ENCODE measurements around the gene ACLY. TPM values are rescaled to one million over a fixed set of nuclear protein-coding genes. Genes with fewer than 3 reads are reported as not detected.
A peak's percentile ranks its signal among the peaks of the same experiment; 100 is the strongest.

The ACLY gene
- total and polyA plus RNA-seq, 2 donors (not counting 1 experiment from before 2014, with no cell fraction given): 40.2 to 91.5 TPM

DNA sequence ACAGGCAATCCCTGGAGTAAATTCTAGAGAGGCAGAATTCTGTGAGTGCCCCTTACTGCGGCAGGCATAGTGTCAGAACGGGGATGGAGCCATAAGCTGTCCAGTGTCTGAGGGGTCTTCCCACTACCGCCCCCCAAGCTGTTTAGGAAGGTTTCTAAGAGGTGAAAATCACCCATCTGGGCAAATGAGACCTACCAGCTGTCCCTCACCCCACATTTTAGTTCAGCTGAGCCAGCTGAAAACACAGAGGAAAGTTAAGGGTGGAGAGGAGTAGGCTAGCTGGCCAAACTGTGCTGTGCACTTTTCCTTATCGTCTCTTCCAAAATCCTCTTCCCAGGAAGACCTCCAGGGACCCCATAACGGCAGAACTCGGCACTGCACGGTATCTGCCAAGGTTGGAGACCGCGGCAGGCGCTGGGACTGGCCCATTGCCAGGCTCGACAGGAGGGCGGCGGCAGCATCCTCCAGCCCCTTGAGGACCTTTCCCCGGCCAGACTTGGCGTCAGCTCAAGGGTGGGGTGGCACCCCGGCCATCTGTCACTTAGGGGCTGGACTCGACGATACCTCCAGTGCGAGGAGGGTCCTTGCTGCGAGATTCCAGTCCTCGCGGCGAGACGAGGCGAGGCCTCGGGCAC, 955 bp downstream of the ACLY start:
- WGBS (ENCODE audit: insufficient coverage): 4% methylated on average over 24 of the region's 26 CpGs
- no peaks in the 10 kb centered on the region for H3K9me3 ChIP-seq (ENCODE audit: control extremely low read depth in 1 of 3, control insufficient read depth in 2 of 3, insufficient read depth in 1 of 3, low read length in 2 of 3)
- Mint-ChIP-seq H3K4me3 (peak overlapping the region; percentile 91), H3K27me3 (no peaks in the 10 kb centered on the region), H3K27ac (peak overlapping the region; percentile 26), H3K9me3 (ENCODE audit: insufficient read depth) (no peaks in the 10 kb centered on the region), H3K4me1 (peaks cover 40% of the 10 kb centered on the region)
- DNase-seq (no peak), ATAC-seq (ENCODE audit: low read depth) (no peak)
- peak overlapping the region; percentile 98 for H3K9ac ChIP-seq (ENCODE audit: low read length)
- H4K20me1 ChIP-seq (ENCODE audit: control insufficient read depth, insufficient read depth, low read length, poor library complexity, severe bottlenecking): peaks cover 47% of the 10 kb centered on the region
- POLR2A ChIA-PET: interaction anchor here (0.8 to 1.5 kb wide), 2 partner anchors 12 to 14 kb away, joined by 3 to 16 read pairs; partner anchors contain the start of gene ODAD4
- peak overlapping the region; percentile 98 for H3K4me2 ChIP-seq (replicated peaks; ENCODE audit: low read depth, low read length, poor library complexity, severe bottlenecking)
- peaks cover 4 to 10% of the 10 kb centered on the region in 2 experiments for H3K36me3 ChIP-seq (replicated peaks in 1 of 2; ENCODE audit: control extremely low read depth in 1 of 2, control insufficient read depth in 1 of 2, extremely low read depth in 1 of 2, insufficient read depth in 2 of 2, low read length in 1 of 2)
- CTCF ChIA-PET: interaction anchor here (0.6 to 1.5 kb wide), 7 partner anchors 9 to 1600 kb away, joined by 3 to 6 read pairs (median 3); partner anchors contain the start of genes C17orf113, DNAJC7 and P3H4
- intact Hi-C loops (cut with micrococcal nuclease): loop anchor here (1.0 to 5.0 kb wide), 3 partner anchors 52 to 130 kb away; partner anchors contain the start of genes DNAJC7, JUP and KLHL11
- peaks cover 64% of the 10 kb centered on the region for H3K79me2 ChIP-seq (ENCODE audit: control insufficient read depth, insufficient read depth, low read length)
- TF ChIP-seq, protein P1, sequence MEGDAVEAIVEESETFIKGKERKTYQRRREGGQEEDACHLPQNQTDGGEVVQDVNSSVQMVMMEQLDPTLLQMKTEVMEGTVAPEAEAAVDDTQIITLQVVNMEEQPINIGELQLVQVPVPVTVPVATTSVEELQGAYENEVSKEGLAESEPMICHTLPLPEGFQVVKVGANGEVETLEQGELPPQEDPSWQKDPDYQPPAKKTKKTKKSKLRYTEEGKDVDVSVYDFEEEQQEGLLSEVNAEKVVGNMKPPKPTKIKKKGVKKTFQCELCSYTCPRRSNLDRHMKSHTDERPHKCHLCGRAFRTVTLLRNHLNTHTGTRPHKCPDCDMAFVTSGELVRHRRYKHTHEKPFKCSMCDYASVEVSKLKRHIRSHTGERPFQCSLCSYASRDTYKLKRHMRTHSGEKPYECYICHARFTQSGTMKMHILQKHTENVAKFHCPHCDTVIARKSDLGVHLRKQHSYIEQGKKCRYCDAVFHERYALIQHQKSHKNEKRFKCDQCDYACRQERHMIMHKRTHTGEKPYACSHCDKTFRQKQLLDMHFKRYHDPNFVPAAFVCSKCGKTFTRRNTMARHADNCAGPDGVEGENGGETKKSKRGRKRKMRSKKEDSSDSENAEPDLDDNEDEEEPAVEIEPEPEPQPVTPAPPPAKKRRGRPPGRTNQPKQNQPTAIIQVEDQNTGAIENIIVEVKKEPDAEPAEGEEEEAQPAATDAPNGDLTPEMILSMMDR (IDR thresholded peaks at IDR 0.05): no peak
- no peak for TF ChIP-seq EZH2 (IDR thresholded peaks at IDR 0.05; ENCODE audit: borderline replicate concordance, insufficient read depth, low read depth, low read length, poor library complexity, severe bottlenecking)
- no peaks in the 10 kb centered on the region for H3K27me3 ChIP-seq (replicated peaks in 1 of 4; ENCODE audit: control extremely low read depth in 1 of 4, control insufficient read depth in 3 of 4, insufficient read depth in 4 of 4, low read length in 3 of 4)
- H2AFZ ChIP-seq (ENCODE audit: insufficient read depth, low read depth, low read length, poor library complexity, severe bottlenecking): peak overlapping the region; percentile 100
- peak overlapping the region; percentile 62 to 81 for H3K27ac ChIP-seq (ENCODE audit: low read length in 2 of 2)
- peaks cover 15 to 21% of the 10 kb centered on the region in 2 donors for H3K4me1 ChIP-seq (ENCODE audit: control insufficient read depth in 2 of 2, insufficient read depth in 2 of 2, low read length in 2 of 2)
- peak overlapping the region; percentile 78 to 99 (median 98) for H3K4me3 ChIP-seq (ENCODE audit: control extremely low read depth in 1 of 5, extremely low read depth in 1 of 5, insufficient read depth in 1 of 5, low read depth in 2 of 5, low read length in 4 of 5)

DNA sequence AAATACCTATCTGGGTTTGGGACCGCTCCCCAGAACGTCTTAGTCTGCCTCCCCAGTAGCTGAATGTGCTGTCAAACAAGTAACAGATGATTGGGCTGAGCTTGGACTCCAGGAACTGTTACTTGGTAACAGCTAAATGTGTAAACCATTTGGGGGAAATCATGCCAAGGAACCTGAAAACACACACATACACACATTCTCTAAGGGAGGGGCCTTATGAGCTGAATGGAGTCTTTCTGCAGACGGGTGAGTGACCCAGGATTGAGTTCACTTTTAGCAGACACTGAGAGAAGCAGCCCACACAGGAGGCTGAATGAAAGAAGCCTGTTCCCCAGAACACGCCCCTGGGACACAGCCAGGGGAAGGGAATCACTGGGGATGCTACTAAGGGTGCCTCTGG, 1.6 kb downstream of the ACLY start:
- ChIA-PET CTCF (interaction anchor here (1.3 kb wide), 1 partner anchor 100 kb away, joined by 3 read pairs; the partner anchor contains the start of gene DNAJC7), POLR2A (no interaction called here)
- peaks cover 68% of the 10 kb centered on the region for H3K79me2 ChIP-seq (ENCODE audit: control insufficient read depth, insufficient read depth, low read length)
- Mint-ChIP-seq H3K27ac (no peak overlapping the region), H3K4me1 (peaks cover 37% of the 10 kb centered on the region), H3K27me3 (no peaks in the 10 kb centered on the region), H3K4me3 (peak overlapping the region; percentile 91), H3K9me3 (ENCODE audit: insufficient read depth) (no peaks in the 10 kb centered on the region)
- no peak overlapping the region for H3K9ac ChIP-seq (ENCODE audit: low read length)
- H4K20me1 ChIP-seq (ENCODE audit: control insufficient read depth, insufficient read depth, low read length, poor library complexity, severe bottlenecking): peaks cover 53% of the 10 kb centered on the region
- H3K36me3 ChIP-seq (replicated peaks in 1 of 2; ENCODE audit: control extremely low read depth in 1 of 2, control insufficient read depth in 1 of 2, extremely low read depth in 1 of 2, insufficient read depth in 2 of 2, low read length in 1 of 2): peaks cover 4 to 15% of the 10 kb centered on the region in 2 experiments
- H3K4me2 ChIP-seq (replicated peaks; ENCODE audit: low read depth, low read length, poor library complexity, severe bottlenecking): peak overlapping the region; percentile 98
- peak overlapping the region; percentile 100 for H2AFZ ChIP-seq (ENCODE audit: insufficient read depth, low read depth, low read length, poor library complexity, severe bottlenecking)
- 100% methylated on average over 2 of the region's 4 CpGs for WGBS (ENCODE audit: insufficient coverage)
- TF ChIP-seq, protein P1 (IDR thresholded peaks at IDR 0.05): no peak
- no peak for TF ChIP-seq EZH2 (IDR thresholded peaks at IDR 0.05; ENCODE audit: borderline replicate concordance, insufficient read depth, low read depth, low read length, poor library complexity, severe bottlenecking)
- intact Hi-C loops (cut with micrococcal nuclease): loop anchor here (5.0 kb wide), 1 partner anchor 130 kb away; the partner anchor contains the start of gene JUP
- ATAC-seq (ENCODE audit: low read depth) (no peak), DNase-seq (no peak)
- no peak overlapping the region for H3K4me3 ChIP-seq (ENCODE audit: control extremely low read depth in 1 of 5, extremely low read depth in 1 of 5, insufficient read depth in 1 of 5, low read depth in 2 of 5, low read length in 4 of 5)
- no peaks in the 10 kb centered on the region for H3K9me3 ChIP-seq (ENCODE audit: control extremely low read depth in 1 of 3, control insufficient read depth in 2 of 3, insufficient read depth in 1 of 3, low read length in 2 of 3)
- no peak overlapping the region for H3K27ac ChIP-seq (ENCODE audit: low read length in 2 of 2)
- H3K4me1 ChIP-seq (ENCODE audit: control insufficient read depth in 2 of 2, insufficient read depth in 2 of 2, low read length in 2 of 2): peaks cover 15 to 21% of the 10 kb centered on the region in 2 donors
- no peaks in the 10 kb centered on the region for H3K27me3 ChIP-seq (replicated peaks in 1 of 4; ENCODE audit: control extremely low read depth in 1 of 4, control insufficient read depth in 3 of 4, insufficient read depth in 4 of 4, low read length in 3 of 4)
